GM15510 (cell line): Measurements from ENCODE around the gene RPH3AL.

Experiments used
- POLR2A ChIP-seq: IDR thresholded peaks from 3 replicates; pipeline ENCODE4 v1.6.1; 2011; ENCODE audit warnings: borderline replicate concordance; ENCODE audit not compliant: insufficient read length; ENCODE audit errors: extremely low read depth

The RPH3AL gene

GRCh38 chr17:245020-245419 lies 107.6 kb downstream of the RPH3AL start:
- TF ChIP-seq POLR2A: no peak

GRCh38 chr17:238964-239259 lies 113.7 kb downstream of the RPH3AL start:
- TF ChIP-seq POLR2A: no peak

GRCh38 chr17:238071-238963 lies 114.3 kb downstream of the RPH3AL start:
- TF ChIP-seq POLR2A: no peak

- no peak for TF ChIP-seq POLR2A
Observed at GRCh38 chr17:237406-237955, 115.1 kb downstream of the RPH3AL start.

DNA sequence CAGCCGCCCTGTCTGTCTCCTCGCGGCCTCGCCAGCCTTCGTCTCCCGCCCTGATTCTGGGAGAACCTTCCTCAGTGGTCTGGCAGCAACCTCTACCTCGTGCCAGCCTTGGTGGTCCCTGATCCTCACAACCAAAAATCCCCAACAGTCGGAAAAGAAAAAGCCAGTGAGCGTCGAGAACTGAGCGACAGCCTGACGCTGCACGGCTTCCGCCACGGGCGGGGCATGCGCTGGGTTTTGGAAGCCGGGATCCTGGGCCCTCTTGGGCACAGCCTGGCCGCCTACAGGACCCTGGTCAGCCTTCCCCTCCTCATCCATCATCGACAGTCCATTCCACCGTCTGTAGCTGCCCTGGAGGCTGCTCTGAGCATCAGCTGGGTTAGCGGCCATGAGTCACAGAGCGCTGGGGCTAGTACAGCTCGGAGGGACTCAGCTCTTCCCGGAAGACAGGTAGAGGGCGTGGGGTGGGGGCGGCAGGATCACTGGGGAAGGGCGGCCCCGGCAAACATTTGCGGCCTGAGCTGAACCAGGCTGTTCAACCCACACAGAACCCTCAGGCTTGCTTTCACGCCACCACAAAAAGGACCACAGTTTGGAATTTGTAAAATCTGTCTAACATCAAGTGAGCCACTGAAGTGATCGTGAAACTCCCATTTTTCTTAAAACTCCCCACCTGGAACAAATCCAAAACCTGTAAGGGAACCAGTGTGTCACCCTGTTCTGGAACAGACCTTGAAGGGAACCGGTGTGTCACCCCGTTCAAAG lies 115.8 kb downstream of the RPH3AL start:
- no peak for TF ChIP-seq POLR2A

DNA sequence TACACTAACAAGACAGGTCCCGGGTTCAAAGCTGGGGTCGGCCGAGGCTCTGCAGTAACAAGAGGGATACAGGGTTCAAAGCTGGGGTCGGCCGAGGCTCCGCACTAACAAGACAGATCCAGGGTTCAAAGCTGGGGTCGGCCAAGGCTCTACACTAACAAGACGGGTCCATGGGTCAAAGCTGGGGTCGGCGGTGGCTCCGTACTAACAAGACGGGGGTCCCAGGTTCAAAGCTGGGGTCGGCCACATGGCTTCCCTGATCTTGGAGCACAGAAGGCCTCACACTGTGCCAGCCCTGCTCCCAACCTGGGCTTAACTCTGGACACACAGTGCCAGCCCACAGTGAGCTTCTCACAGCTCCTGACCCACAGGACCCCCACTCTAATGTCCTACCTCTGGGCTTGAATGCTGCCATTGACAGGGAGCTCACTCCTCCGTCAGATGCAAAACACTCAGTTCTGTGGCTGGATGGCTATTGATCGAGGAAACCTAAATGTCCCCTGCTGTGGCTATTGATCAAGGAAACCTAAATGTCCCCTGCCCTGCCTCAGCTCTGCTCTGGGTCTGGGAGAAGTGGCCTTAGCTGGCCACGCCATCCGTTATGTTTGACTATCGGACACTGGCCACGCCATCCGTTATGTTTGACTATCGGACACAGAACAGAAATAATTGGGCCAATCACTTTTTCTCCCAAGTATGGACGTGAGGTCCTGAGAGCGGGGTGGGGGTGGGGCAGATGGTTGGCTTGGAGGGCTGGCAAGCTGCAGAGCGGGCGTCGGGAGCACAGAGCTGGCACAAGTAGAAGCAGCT lies 116.6 kb downstream of the RPH3AL start:
- TF ChIP-seq POLR2A: no peak

- TF ChIP-seq POLR2A: no peak
Observed at GRCh38 chr17:233473-233941, 119.1 kb downstream of the RPH3AL start.

DNA sequence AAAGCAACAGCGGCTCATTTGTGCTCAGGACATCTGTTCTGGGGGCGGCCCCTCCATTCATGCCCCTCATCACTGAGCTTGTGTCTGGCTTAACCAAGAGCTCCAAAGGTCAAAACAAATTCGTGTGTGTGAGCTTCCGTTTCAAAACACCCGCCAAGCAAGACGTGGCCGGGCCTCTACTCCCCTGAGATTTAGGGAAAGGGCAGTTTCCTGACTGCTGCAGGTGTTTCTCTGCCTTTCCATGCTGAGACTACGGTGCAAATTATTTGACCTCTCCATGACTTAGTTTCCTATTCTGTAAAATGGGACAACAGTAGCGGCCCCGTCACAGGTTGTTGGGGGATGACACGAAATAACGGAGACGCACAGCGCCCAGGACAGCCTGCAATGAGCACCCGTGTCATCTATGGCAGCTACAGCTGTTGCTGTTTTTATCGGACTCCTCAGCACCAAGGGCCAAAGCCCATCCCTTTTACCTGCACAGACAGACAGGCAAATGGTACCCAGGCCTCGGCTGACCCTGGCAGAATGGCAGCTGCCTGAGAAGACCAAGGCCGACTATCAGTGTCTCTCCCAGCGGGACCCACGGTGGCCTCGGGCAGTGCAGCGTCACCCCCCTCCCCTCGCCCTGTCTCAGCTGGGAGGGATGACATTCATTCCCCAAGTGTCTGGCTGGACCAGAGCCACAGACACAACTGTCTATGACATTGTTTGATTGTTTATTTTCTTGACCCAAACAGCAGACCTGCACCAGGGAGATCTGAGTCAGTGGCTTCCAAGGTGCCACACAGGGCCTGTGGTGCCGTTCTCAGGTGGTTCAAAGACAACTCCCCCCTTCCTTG lies 120.4 kb downstream of the RPH3AL start:
- no peak for TF ChIP-seq POLR2A

DNA sequence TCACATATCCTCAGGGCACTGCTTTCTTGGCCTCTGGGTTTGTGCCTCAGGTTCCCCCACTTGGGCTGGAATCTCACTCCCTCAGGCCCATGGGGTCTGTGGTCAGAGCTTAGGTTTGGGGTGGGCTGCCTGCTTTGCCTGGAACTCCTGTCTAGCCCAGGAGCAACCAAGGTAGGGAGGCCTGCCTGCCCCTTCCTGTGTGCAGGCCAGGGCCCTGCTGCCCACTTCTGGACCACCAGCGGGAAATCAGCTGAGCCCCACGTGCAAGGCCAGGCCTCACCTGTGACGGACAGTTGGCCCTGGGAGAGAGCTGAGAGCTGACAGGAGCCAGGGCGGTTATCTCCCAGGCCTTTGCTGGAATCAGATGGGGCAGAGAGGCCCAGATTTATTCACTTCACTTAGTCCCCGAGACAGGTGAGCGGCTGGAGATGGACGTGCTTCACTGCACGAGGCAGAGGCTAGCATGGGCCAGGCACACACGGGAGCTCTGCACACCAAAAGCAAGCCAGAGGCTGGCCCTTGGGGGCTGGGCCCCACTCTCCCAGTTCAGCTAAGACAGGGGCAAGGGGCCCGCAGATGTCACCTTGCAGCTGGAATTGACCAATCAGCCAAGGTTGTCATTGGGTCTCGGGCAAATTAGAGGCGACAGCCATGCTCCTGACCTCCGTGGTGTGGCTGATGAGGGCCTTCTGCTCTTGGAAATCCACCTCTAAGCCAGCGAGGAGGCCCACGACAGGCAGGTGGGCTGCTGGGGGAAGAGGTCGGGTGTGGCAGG lies 121.2 kb downstream of the RPH3AL start:
- TF ChIP-seq POLR2A: no peak

GRCh38 chr17:230395-230770 lies 122.2 kb downstream of the RPH3AL start:
- no peak for TF ChIP-seq POLR2A

DNA sequence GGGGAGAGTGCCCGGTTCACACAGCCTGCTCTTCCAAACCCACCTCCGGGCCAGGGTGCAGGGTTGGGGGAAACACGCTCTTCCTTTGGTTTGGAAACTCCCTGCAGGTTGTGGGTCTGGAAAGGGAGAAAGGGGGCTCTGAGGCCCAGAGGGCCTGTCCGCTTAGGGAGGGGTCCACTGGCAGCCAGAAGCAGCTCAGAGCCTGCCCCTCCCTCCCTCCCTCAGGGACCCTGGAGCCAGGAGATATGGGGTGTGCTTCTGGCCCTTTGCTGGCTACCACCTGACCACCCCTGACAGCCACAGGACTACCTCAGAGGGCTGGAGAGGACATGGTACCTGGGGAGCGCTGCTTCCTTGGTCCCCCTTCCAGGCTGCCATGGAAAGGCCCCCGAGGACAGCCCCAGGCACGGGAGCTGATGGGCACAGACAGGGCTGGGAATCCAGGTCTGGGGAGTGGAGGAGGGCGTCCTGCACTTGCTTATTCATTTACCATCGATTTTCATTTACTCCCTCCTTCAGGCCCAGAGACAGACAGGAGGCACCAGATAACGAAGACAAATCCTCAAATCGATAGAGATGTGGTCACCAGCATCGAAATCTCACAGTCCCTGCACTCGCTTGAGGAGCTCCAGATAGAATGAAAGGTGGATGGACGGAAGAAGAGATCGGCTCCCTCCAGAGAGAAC lies 122.8 kb downstream of the RPH3AL start:
- no peak for TF ChIP-seq POLR2A

GRCh38 chr17:228951-229708 lies 123.5 kb downstream of the RPH3AL start:
- TF ChIP-seq POLR2A: no peak
